HG03175 (cell line): ENCODE results near the gene COQ10B.
"Not testable (repeated sequence)": the region's sequence is repeated elsewhere in the genome, so short reads cannot be mapped to it uniquely, and the experiment has no call there.

Experiments
- ATAC-seq: cut with Tn5 transposase; IDR thresholded peaks from one replicate; pipeline ENCODE4 v1.9.1; 2021; ENCODE audit warnings: mild to moderate bottlenecking, moderate library complexity; ENCODE audit not compliant: unreplicated experiment

Gene COQ10B

GRCh38 chr2:197453123-197453913 lies at the start of gene COQ10B:
COQ10B (plus strand) TSS chr2:197453552; CDS start chr2:197453561, 9 bp downstream.
- peak; percentile 91 for ATAC-seq

GRCh38 chr2:197405582-197405981 lies 47.8 kb upstream of the COQ10B start:
- ATAC-seq, result no peak

DNA sequence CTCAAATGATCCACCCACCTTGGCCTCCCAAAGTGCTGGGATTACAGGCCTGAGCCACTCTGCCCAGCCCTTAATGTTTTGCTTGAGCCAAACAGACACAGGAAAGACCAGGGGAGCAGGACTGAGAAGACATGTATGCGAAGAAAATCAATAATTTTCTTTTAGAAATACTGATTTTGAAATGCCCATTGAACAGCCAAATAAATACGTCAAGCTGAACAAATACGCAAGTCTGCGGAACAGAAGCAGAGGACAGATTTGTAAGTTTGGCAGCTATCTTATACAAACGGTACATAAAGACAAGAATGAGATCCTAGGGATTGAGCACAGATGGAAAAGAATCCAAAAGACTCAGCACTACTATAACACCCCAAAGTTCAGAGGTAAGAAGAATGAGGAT lies 39.3 kb upstream of the COQ10B start:
- ATAC-seq, result no peak

GRCh38 chr2:197414515-197414914 lies 38.8 kb upstream of the COQ10B start:
- no peak for ATAC-seq

GRCh38 chr2:197416268-197416667 lies 37.1 kb upstream of the COQ10B start:
- no peak for ATAC-seq

- ATAC-seq, result no peak
Observed at GRCh38 chr2:197419438-197419837, 33.9 kb upstream of the COQ10B start.

- no peak for ATAC-seq
Observed at GRCh38 chr2:197423307-197423706, 30.0 kb upstream of the COQ10B start.

DNA sequence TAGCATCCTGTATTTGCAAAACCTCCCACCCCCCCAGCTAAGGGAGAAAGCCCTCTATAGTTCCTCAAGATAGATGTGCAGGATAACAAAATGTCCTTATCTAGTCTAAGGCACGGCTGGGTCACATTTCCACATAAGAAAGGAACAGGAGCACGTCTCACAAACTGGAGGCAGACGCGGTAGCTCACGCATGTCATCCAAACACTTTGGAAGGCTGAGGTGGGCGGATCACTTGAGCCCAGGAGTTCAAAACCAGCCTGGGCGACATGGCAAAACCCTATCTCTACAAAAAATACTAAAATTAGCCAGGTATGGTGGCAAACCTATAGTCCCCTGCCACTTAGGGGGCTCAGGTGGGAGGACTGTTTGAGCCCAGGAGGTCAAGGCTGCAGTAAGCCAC lies 27.8 kb upstream of the COQ10B start:
- ATAC-seq, result no peak

DNA sequence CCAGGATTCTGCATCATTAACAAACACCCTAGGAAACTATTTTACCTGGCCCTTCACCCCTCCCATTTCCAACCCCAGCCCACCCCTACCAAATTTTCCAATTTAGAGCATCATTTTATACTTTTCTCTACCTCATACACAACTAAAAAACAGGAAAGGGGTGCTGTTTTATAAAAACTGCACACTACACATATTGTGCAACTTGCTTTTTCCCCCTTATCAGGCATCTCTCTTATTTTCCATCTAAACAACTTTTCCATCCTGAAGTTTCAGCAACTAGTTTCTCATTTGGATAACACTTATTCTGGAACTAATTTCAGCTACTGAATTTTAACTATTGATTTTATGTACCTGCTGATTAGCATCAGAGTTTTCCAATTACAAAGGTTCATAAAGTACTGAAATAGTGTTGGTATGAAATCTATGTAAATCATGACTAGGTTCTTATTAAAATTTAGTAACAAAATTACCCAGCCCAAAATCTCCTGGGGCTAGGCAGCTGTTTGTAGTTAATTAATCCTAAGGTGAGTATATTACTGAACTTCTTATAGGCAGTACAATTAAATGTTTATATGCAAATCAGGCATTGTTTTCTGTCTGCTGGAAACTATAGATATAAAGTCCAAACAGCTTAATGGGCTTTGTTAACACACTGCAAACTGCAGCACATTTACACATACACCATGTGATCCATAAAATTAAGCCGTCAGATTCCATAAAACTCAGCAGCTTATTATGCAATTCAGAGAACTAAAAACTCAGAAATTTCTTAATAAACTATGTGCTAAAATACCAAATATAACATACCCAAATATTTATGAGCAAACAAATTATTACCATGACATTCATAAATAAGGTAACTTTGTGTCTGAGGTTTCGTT lies 26.4 kb upstream of the COQ10B start:
- ATAC-seq, result no peak

- no peak for ATAC-seq
Observed at GRCh38 chr2:197427986-197428385, 25.4 kb upstream of the COQ10B start.

- ATAC-seq, result no peak
Observed at GRCh38 chr2:197431858-197432257, 21.5 kb upstream of the COQ10B start.

- not testable (repeated sequence) for ATAC-seq
Observed at GRCh38 chr2:197432527-197432926, 20.8 kb upstream of the COQ10B start.

GRCh38 chr2:197433780-197434438 lies 19.4 kb upstream of the COQ10B start:
- no peak for ATAC-seq

DNA sequence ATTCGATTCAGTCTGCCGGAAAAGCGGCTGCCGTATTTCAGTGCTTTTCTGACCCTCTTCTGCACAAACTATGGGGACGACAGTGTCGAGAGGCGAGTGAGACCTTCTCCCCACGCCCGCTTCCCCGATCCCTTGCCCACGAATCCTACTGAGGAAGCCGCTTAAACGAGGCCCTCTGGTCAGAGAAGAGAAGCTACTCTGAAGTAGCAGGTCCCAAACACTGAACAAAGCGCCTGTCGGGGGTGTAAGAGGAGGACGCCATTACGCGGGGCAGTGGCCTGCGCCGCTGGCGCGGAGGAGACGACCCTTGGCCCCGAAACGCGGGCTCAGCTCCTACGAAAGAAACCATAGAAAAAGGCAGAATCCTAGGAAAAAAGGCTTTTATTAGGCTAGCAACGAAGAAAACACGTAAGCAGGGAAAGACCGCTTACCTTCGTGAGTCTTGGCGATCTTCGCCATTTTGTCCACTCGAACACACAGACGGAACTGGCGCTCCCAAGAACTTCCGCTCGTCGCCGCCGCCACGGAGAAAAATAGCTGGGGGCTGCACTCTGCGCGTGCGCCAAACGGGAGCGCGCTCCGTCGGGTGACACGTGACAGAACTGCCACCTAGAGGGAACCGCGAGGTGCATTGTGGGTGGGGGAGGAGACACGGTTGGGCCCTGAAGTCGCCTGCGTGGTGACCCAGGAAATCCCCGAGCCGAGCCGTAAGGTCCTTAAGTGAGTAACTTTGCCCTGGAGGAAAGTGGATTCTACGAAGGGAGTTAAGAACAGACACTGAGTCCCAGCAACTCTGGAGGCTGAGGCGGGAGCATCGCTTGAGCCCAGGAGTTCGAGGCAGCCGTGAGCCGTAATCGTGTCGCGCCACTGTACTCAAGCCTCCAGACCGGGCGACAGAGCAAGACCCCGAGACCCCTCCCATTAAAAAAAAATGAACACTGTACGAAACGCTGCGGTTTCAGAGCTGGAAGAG lies 18.5 kb upstream of the COQ10B start, which contains the start of gene SF3B1:
Gene SF3B1, minus strand, starts transcription at position 488 of the 973 bp plus-strand sequence. Its CDS starts 29 bp downstream, at position 459.
- peak; percentile 95 for ATAC-seq

DNA sequence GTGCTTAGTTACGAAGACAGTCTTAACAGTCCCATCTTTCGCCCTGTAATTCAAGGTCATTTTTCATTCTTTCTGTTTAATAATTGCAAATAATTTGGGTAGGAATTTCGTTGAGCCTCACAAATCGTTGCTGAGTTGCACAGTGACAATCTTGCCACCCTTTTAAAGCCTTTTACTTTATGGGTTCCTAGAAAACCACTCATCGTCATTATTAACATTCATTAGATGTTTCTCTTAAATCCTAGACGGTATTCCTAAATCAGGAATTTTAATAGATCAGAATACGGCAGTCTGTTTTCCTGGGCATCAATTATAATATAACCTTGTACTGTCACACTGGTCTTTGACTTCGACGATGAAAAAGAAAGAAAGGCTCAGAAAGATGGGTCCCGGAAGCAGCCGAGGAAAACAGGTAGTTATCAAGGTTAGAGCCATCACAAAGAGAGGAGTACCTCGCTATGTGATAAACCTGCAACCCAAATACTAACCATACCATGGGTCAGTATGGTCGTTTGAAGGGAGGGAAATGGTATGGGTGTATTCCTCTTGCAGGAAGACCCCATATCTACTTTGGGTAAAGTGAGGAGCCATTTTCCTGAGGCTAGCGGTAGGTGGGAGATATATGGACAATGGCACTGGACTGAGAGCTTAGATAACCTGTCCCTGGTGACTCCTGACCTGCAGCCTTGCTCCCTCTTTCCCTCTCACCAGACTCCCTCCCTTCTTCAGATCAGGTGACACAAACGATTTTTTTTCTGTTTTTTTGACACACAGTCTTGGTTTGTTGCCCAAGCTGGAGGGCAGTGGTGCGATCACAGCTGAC lies 17.5 kb upstream of the COQ10B start:
- ATAC-seq, result peak; percentile 1

- no peak for ATAC-seq
Observed at GRCh38 chr2:197437380-197437779, 16.0 kb upstream of the COQ10B start.

GRCh38 chr2:197442857-197443256 lies 10.5 kb upstream of the COQ10B start:
- no peak for ATAC-seq

DNA sequence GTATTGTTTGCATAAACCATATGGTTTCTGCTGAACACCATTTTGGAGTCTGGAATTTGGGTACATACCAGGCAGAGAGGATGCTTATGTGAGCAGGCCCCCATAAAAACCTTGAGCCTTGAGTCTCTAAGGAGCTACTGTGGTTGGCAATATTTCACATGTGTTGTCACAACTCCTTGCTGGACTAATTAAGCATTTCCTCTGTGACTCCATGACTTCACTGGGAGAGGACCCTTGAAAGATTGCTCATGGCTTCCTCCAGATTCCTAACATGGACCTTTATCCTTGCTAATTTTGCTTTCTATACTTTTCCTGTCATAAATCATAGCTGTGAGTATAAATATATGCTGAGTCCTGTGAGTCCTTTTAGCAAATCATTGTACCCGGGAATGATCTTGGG lies 7.6 kb upstream of the COQ10B start:
- no peak for ATAC-seq

GRCh38 chr2:197446844-197447243 lies 6.5 kb upstream of the COQ10B start:
- no peak for ATAC-seq
